OCI-LY1 (cell line): ENCODE measurements around the gene SF1.

ENCODE experiments used
- CTCF ChIP-seq: fragments of 200-600 bp; sonication (generic), shearing (Covaris generic); IDR thresholded peaks from 2 replicates; pipeline ENCODE4 v1.5.1; 2017; ENCODE audit warnings: mild to moderate bottlenecking, antibody characterized with exemption, low read length, moderate library complexity, mixed read lengths
- EZH2 ChIP-seq: fragments of 200-600 bp; sonication (generic), shearing (Covaris generic); IDR thresholded peaks from 2 replicates; pipeline ENCODE4 v1.8.0; 2017; ENCODE audit warnings: borderline replicate concordance, mixed run types, mild to moderate bottlenecking, antibody characterized with exemption, low read length, moderate library complexity, mixed read lengths

GRCh38 chr11:64754919-64755662, 23.3 kb downstream of the SF1 start:
- TF ChIP-seq CTCF (no peak), EZH2 (no peak)
